H1 (cell line): Measurements from ENCODE around the gene SRRM3. TPM values are rescaled to one million over a fixed set of nuclear protein-coding genes. Genes with fewer than 3 reads are reported as not detected.

Experiments used
- POLR2A ChIP-seq, 2 experiments: IDR thresholded peaks; 1 replicate in 1 of 2; 2 replicates in 1 of 2; pipeline ENCODE4 v1.6.1; 2011; ENCODE audit warnings: low read depth in 2 of 2, low read length in 2 of 2, mild to moderate bottlenecking in 2 of 2; ENCODE audit errors: control extremely low read depth in 1 of 2
- polyA plus RNA-seq, 7 experiments: library from polyadenylated mRNA; depleted of rRNA in 3 of 7; stranded (reverse) in 5 of 7; unstranded in 2 of 7; fragments of >200 nt in 5 of 7; fragments of 200-250 nt in 2 of 7; gene quantifications; 1 replicate in 5 of 7; 2 replicates in 1 of 7; 4 replicates in 1 of 7; pipeline versions ENCODE4 v1.2.1 to v1.2.3, GENCODE V29; 2011 to 2013; ENCODE audit warnings: missing spikeins in 2 of 7, mixed read lengths in 2 of 7
- total RNA-seq: library from RNA; stranded (reverse); fragmentation: NEBNext Ultra II Directional; extraction: Animal tissue kit (Norgen Biotek cat#: 25700); gene quantifications from 2 replicates; pipeline ENCODE4 v1.2.1, GENCODE V29; 2021
- TF ChIP-seq, protein P1 (sequence below): IDR thresholded peaks from 2 replicates; pipeline ENCODE4 v1.6.1; 2012; ENCODE audit warnings: low read length, inconsistent platforms

Gene SRRM3
- total and polyA plus RNA-seq, 2 of the 8 experiments (the other 6 are each of a cell fraction or from before 2014, with no cell fraction given): 10.4 to 17.4 TPM

GRCh38 chr7:76204147-76204546, 2.5 kb downstream of the SRRM3 start (continued):
- TF ChIP-seq POLR2A (IDR thresholded peaks at IDR 0.05; ENCODE audit: control extremely low read depth in 1 of 2, low read depth in 2 of 2, low read length in 2 of 2): no peak
- TF ChIP-seq, protein P1, sequence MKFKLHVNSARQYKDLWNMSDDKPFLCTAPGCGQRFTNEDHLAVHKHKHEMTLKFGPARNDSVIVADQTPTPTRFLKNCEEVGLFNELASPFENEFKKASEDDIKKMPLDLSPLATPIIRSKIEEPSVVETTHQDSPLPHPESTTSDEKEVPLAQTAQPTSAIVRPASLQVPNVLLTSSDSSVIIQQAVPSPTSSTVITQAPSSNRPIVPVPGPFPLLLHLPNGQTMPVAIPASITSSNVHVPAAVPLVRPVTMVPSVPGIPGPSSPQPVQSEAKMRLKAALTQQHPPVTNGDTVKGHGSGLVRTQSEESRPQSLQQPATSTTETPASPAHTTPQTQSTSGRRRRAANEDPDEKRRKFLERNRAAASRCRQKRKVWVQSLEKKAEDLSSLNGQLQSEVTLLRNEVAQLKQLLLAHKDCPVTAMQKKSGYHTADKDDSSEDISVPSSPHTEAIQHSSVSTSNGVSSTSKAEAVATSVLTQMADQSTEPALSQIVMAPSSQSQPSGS: no peak
- TF ChIP-seq, all 59 proteins: peak for 0
